Endodermal cell (in vitro differentiated cells): ENCODE results near the gene CEACAM18. TPM values are rescaled to one million over a fixed set of nuclear protein-coding genes. Genes with fewer than 3 reads are reported as not detected.

Source experiments
- DNase-seq: peaks from one replicate; pipeline ENCODE4 v3.0.0-alpha.2; 2017
- H3K27ac ChIP-seq: 2 replicates; pipeline ENCODE4 v1.5.1; 2013; ENCODE audit warnings: mild to moderate bottlenecking, low read depth, low read length, moderate library complexity
- H3K27me3 ChIP-seq: 2 replicates; pipeline ENCODE4 v1.6.1; 2013; ENCODE audit warnings: mild to moderate bottlenecking, low read length, moderate library complexity; ENCODE audit not compliant: insufficient read depth, control insufficient read depth, poor library complexity, severe bottlenecking
- H3K36me3 ChIP-seq: 2 replicates; pipeline ENCODE4 v1.7.0; 2013; ENCODE audit warnings: mild to moderate bottlenecking, low read length, moderate library complexity; ENCODE audit not compliant: control insufficient read depth, insufficient read depth
- H3K4me1 ChIP-seq: one replicate; pipeline ENCODE4 v1.7.0; 2013; ENCODE audit warnings: low read length; ENCODE audit not compliant: control insufficient read depth, insufficient read depth
- H3K4me3 ChIP-seq: 2 replicates; pipeline ENCODE4 v1.5.1; 2013; ENCODE audit warnings: mild to moderate bottlenecking, low read length, moderate library complexity
- H3K9ac ChIP-seq: 2 replicates; pipeline ENCODE4 v1.6.1; 2013; ENCODE audit warnings: mild to moderate bottlenecking, low read length, moderate library complexity; ENCODE audit not compliant: poor library complexity, severe bottlenecking; ENCODE audit errors: extremely low read depth
- H3K9me3 ChIP-seq: 2 replicates; pipeline ENCODE4 v1.6.1; 2013; ENCODE audit warnings: mild to moderate bottlenecking, low read length, moderate library complexity; ENCODE audit not compliant: control insufficient read depth
- H3K27ac Mint-ChIP-seq: 2 replicates; pipeline ENCODE4 v1.8.0; 2020; ENCODE audit warnings: mixed read lengths
- H3K27me3 Mint-ChIP-seq: 2 replicates; pipeline ENCODE4 v1.8.0; 2021; ENCODE audit warnings: mild to moderate bottlenecking, mixed read lengths; ENCODE audit not compliant: insufficient read depth
- H3K36me3 Mint-ChIP-seq: 2 replicates; pipeline ENCODE4 v1.8.0; 2020; ENCODE audit warnings: low read depth, mixed read lengths
- H3K4me1 Mint-ChIP-seq: 2 replicates; pipeline ENCODE4 v1.8.0; 2020; ENCODE audit warnings: mixed read lengths
- H3K4me3 Mint-ChIP-seq: 2 replicates; pipeline ENCODE4 v1.8.0; 2020; ENCODE audit warnings: mild to moderate bottlenecking, moderate library complexity, mixed read lengths
- H3K9me3 Mint-ChIP-seq: 2 replicates; pipeline ENCODE4 v1.8.0; 2020; ENCODE audit warnings: mild to moderate bottlenecking, mixed read lengths
- CTCF ChIP-seq: fragments of 200-600 bp; sonication (generic); conservative IDR thresholded peaks from 2 replicates; pipeline ENCODE4 v1.5.0; 2021; ENCODE audit warnings: antibody characterized with exemption, mild to moderate bottlenecking
- WGBS, 2 experiments: methylation state at CpG; one replicate each; pipeline versions ENCODE4 v1.1.5 to v1.1.7; 2013; ENCODE audit warnings: missing lambda C conversion rate in 2 of 2, mixed read lengths in 1 of 2; ENCODE audit not compliant: insufficient coverage in 1 of 2, insufficient read length in 1 of 2; 5-methylcytosine and 5-hydroxymethylcytosine counted together
- total RNA-seq, 2 donors: library from RNA; stranded (reverse); fragmentation: NEBNext Ultra II Directional in 1 of 2; extraction: Animal tissue kit (Norgen Biotek cat#: 25700) in 1 of 2; gene quantifications; 2 replicates in 1 of 2; 3 replicates in 1 of 2; pipeline ENCODE4 v1.2.1, GENCODE V29; 2021

Gene CEACAM18
- total RNA-seq, 2 donors from 2014 or later: not detected

GRCh38 chr19:51469629-51470028, 8.7 kb upstream of the CEACAM18 start:
- no peak overlapping the region for H3K9ac ChIP-seq
- no peaks in the 10 kb centered on the region for H3K36me3 ChIP-seq
- H3K27me3 ChIP-seq: peaks cover 57% of the 10 kb centered on the region
- Mint-ChIP-seq H3K27ac (no peak overlapping the region), H3K4me1 (no peaks in the 10 kb centered on the region), H3K36me3 (no peaks in the 10 kb centered on the region), H3K4me3 (no peak overlapping the region), H3K27me3 (peaks cover 64% of the 10 kb centered on the region), H3K9me3 (no peaks in the 10 kb centered on the region)
- no peak overlapping the region for H3K4me3 ChIP-seq
- H3K9me3 ChIP-seq: no peaks in the 10 kb centered on the region
- H3K27ac ChIP-seq: no peak overlapping the region
- TF ChIP-seq CTCF: no peak
- DNase-seq: no peak
- no peaks in the 10 kb centered on the region for H3K4me1 ChIP-seq
- WGBS, 2 experiments: 85% methylated on average over 1 of the region's 1 CpG; no CpG with 5 or more reads in 1 of the 2 experiments

- no peak overlapping the region for H3K4me3 Mint-ChIP-seq
- no peaks in the 10 kb centered on the region for H3K9me3 ChIP-seq
- no peak overlapping the region for H3K27ac ChIP-seq
- H3K27ac Mint-ChIP-seq: no peak overlapping the region
- H3K36me3 Mint-ChIP-seq: no peaks in the 10 kb centered on the region
- H3K9ac ChIP-seq: no peak overlapping the region
- H3K4me1 ChIP-seq: no peaks in the 10 kb centered on the region
- H3K4me1 Mint-ChIP-seq: no peaks in the 10 kb centered on the region
- WGBS, 2 experiments: 81 to 100% methylated on average over 1 to 9 of the region's 9 CpGs
- TF ChIP-seq CTCF: no peak
- no peak overlapping the region for H3K4me3 ChIP-seq
- H3K27me3 ChIP-seq: peaks cover 43% of the 10 kb centered on the region
- no peaks in the 10 kb centered on the region for H3K9me3 Mint-ChIP-seq
- DNase-seq: no peak
- peaks cover 55% of the 10 kb centered on the region for H3K27me3 Mint-ChIP-seq
- H3K36me3 ChIP-seq: no peaks in the 10 kb centered on the region
Observed at GRCh38 chr19:51470966-51471365, 7.4 kb upstream of the CEACAM18 start.

GRCh38 chr19:51471527-51471926, 6.8 kb upstream of the CEACAM18 start:
- H3K36me3 Mint-ChIP-seq: no peaks in the 10 kb centered on the region
- H3K27me3 Mint-ChIP-seq: peaks cover 49% of the 10 kb centered on the region
- TF ChIP-seq CTCF: no peak
- H3K9ac ChIP-seq: no peak overlapping the region
- H3K36me3 ChIP-seq: no peaks in the 10 kb centered on the region
- H3K4me3 Mint-ChIP-seq: no peak overlapping the region
- no peaks in the 10 kb centered on the region for H3K4me1 ChIP-seq
- peaks cover 38% of the 10 kb centered on the region for H3K27me3 ChIP-seq
- no peak overlapping the region for H3K27ac ChIP-seq
- H3K9me3 Mint-ChIP-seq: no peaks in the 10 kb centered on the region
- no CpG with 5 or more reads among the region's 1 CpG for WGBS, 2 experiments
- H3K4me3 ChIP-seq: no peak overlapping the region
- no peak overlapping the region for H3K27ac Mint-ChIP-seq
- DNase-seq: no peak
- H3K4me1 Mint-ChIP-seq: no peaks in the 10 kb centered on the region
- no peaks in the 10 kb centered on the region for H3K9me3 ChIP-seq
